HepG2 (cell line): ENCODE measurements around the gene PGRMC2. TPM values are rescaled to one million over a fixed set of nuclear protein-coding genes. Genes with fewer than 3 reads are reported as not detected.

Experiments used
- ARNTL ChIP-seq: sonication (generic); formaldehyde crosslinking; IDR thresholded peaks from 2 replicates; pipeline ENCODE4 v1.4.0; 2020; ENCODE audit warnings: mild to moderate bottlenecking, missing genetic modification reagents
- HMG20B ChIP-seq: conservative IDR thresholded peaks from 2 replicates; pipeline ENCODE4 v1.6.1; 2016; ENCODE audit warnings: missing genetic modification reagents, missing compliant biosample characterization
- KAT8 ChIP-seq: IDR thresholded peaks from 2 replicates; pipeline ENCODE4 v1.6.1; 2016; ENCODE audit warnings: missing genetic modification reagents, missing compliant biosample characterization
- KLF15 ChIP-seq: sonication (generic); formaldehyde crosslinking; IDR thresholded peaks from 2 replicates; pipeline ENCODE4 v1.8.1; 2023; ENCODE audit warnings: borderline replicate concordance, mild to moderate bottlenecking, inconsistent platforms, missing genetic modification reagents, mixed read lengths
- MBNL3 ChIP-seq: fragments of 250-450 bp; sonication (Bioruptor Pico); conservative IDR thresholded peaks from 2 replicates; pipeline ENCODE4 v1.8.0; 2022; ENCODE audit warnings: mild to moderate bottlenecking, inconsistent platforms
- MIXL1 ChIP-seq: IDR thresholded peaks from 2 replicates; pipeline ENCODE4 v1.6.1; 2016
- MTF1 ChIP-seq: sonication (generic); formaldehyde crosslinking; IDR thresholded peaks from 2 replicates; pipeline ENCODE4 v1.5.0; 2020; ENCODE audit warnings: missing genetic modification reagents
- YY1 ChIP-seq: IDR thresholded peaks from 2 replicates; pipeline ENCODE4 v1.6.1; 2011; ENCODE audit warnings: low read length, low read depth, moderate library complexity, mild to moderate bottlenecking; ENCODE audit not compliant: insufficient read depth, insufficient replicate concordance
- ZBTB3 ChIP-seq: sonication (generic); formaldehyde crosslinking; IDR thresholded peaks from 2 replicates; pipeline ENCODE4 v1.4.0; 2020; ENCODE audit warnings: low read depth, mild to moderate bottlenecking, moderate library complexity, missing genetic modification reagents, borderline replicate concordance
- ZNF20 ChIP-seq: sonication (generic); formaldehyde crosslinking; IDR thresholded peaks from 2 replicates; pipeline ENCODE4 v1.4.0; 2020; ENCODE audit warnings: mild to moderate bottlenecking, moderate library complexity, missing genetic modification reagents
- ZNF567 ChIP-seq: sonication (generic); formaldehyde crosslinking; IDR thresholded peaks from 2 replicates; pipeline ENCODE4 v1.8.1; 2023; ENCODE audit warnings: mild to moderate bottlenecking, missing genetic modification reagents, borderline replicate concordance
- ZNF569 ChIP-seq: sonication (generic); formaldehyde crosslinking; IDR thresholded peaks from 2 replicates; pipeline ENCODE4 v1.5.0; 2020; ENCODE audit warnings: mild to moderate bottlenecking, missing genetic modification reagents, moderate library complexity, borderline replicate concordance
- ZNF660 ChIP-seq: sonication (generic); formaldehyde crosslinking; IDR thresholded peaks from 2 replicates; pipeline ENCODE4 v1.5.1; 2020; ENCODE audit warnings: mild to moderate bottlenecking, low read depth, missing genetic modification reagents, borderline replicate concordance
- polyA plus RNA-seq, 8 experiments: library from polyadenylated mRNA; depleted of rRNA in 3 of 8; stranded (reverse) in 7 of 8; unstranded in 1 of 8; fragments of >200 nt; fragmentation: Illumina TruSeq in 4 of 8; extraction: Trizol in 4 of 8; gene quantifications; 2 replicates each; pipeline versions ENCODE4 v1.2.1 to v1.2.3, GENCODE V29; 2011 to 2016; ENCODE audit warnings: low read depth in 4 of 8, missing spikeins in 1 of 8, mixed read lengths in 1 of 8; ENCODE audit not compliant: insufficient read depth in 1 of 8
- total RNA-seq, 5 experiments: library from RNA; depleted of rRNA; stranded (reverse); fragments of >200 nt; fragmentation: Illumina TruSeq; extraction: Trizol; gene quantifications; 2 replicates each; pipeline ENCODE4 v1.2.3, GENCODE V29; 2016; ENCODE audit warnings: low read depth in 1 of 5
- TF ChIP-seq, protein P1 (sequence below): sonication (generic); formaldehyde crosslinking; IDR thresholded peaks from 2 replicates; pipeline ENCODE4 v1.5.1; 2020; ENCODE audit warnings: missing genetic modification reagents, mild to moderate bottlenecking, borderline replicate concordance
- TF ChIP-seq, protein P2 (sequence below): IDR thresholded peaks from 2 replicates; pipeline ENCODE4 v1.6.1; 2018; ENCODE audit warnings: missing genetic modification reagents
- TF ChIP-seq, protein P3 (sequence below): IDR thresholded peaks from 2 replicates; pipeline ENCODE4 v1.6.1; 2016
- TF ChIP-seq, protein P4 (sequence below): sonication (generic); formaldehyde crosslinking; IDR thresholded peaks from 2 replicates; pipeline ENCODE4 v1.5.1; 2020; ENCODE audit warnings: mild to moderate bottlenecking, missing genetic modification reagents, borderline replicate concordance
- TF ChIP-seq, protein P5 (sequence below): sonication (generic); formaldehyde crosslinking; IDR thresholded peaks from 2 replicates; pipeline ENCODE4 v1.8.0; 2023; ENCODE audit warnings: mild to moderate bottlenecking, missing genetic modification reagents

PGRMC2 gene
- total and polyA plus RNA-seq, 2 of the 13 experiments (the other 11 are each of a cell fraction or from before 2014, with no cell fraction given) = 16.0 to 19.8 TPM

DNA sequence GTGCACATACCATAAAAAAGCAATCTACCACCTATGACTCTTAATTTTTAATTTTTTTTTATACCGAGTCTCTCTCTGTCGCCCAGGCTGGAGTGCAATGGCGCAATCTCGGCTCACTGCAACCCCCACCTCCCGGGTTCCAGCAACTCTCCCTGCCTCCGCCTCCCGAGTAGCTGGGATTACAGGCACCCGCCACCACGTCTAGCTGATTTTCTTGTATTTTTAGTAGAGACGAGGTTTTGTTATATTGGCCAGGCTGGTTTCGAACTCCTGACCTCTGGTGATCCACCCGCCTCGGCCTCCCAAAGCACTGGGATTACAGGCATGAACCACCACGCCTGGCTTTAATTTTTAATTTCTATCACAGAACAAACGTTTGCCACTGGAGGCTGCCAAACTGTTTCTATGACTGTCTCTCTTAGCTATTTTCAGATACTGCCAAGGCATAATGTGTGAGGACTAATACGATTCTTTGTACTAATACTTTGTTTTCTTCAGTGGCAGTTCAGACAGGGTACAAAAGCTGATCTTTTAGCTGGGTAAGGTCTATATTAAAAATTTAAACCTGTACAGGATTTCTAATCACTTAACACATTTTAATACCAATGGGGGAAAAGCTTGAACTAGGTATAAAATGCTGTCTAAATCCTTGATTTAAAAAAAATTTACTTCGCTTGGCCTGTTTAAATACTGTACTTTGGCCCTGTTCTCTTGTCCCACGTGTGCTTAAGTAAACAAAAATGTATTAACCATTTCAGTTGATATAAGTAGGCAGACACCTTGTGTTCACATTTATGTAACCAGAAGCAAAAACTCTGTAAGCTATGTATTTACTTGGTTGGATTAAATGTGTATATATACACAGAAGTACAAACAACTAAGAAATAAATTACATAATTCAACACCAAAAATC is 2.3 kb downstream of the PGRMC2 start (continued):
- TF ChIP-seq MTF1 (CRISPR knock-in tag) (no peak), ZNF660 (CRISPR knock-in tag) (no peak), YY1 (no peak), ZNF20 (CRISPR knock-in tag) (no peak), ZNF569 (CRISPR knock-in tag) (no peak), ZNF567 (CRISPR knock-in tag) (no peak), KAT8 (CRISPR knock-in tag) (peak; percentile 11; the same call in 1 of the 2 replicates), ZBTB3 (no peak), HMG20B (CRISPR knock-in tag) (no peak), MIXL1 (peak; percentile 46; the same call in 1 of the 2 replicates), MBNL3 (CRISPR knock-in tag) (no peak), ARNTL (peak; percentile 61; the same call in 1 of the 2 replicates), KLF15 (CRISPR knock-in tag) (no peak)
- TF ChIP-seq, protein P1, sequence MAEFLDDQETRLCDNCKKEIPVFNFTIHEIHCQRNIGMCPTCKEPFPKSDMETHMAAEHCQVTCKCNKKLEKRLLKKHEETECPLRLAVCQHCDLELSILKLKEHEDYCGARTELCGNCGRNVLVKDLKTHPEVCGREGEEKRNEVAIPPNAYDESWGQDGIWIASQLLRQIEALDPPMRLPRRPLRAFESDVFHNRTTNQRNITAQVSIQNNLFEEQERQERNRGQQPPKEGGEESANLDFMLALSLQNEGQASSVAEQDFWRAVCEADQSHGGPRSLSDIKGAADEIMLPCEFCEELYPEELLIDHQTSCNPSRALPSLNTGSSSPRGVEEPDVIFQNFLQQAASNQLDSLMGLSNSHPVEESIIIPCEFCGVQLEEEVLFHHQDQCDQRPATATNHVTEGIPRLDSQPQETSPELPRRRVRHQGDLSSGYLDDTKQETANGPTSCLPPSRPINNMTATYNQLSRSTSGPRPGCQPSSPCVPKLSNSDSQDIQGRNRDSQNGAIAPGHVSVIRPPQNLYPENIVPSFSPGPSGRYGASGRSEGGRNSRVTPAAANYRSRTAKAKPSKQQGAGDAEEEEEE (CRISPR knock-in tag) = no peak
- TF ChIP-seq, protein P2, sequence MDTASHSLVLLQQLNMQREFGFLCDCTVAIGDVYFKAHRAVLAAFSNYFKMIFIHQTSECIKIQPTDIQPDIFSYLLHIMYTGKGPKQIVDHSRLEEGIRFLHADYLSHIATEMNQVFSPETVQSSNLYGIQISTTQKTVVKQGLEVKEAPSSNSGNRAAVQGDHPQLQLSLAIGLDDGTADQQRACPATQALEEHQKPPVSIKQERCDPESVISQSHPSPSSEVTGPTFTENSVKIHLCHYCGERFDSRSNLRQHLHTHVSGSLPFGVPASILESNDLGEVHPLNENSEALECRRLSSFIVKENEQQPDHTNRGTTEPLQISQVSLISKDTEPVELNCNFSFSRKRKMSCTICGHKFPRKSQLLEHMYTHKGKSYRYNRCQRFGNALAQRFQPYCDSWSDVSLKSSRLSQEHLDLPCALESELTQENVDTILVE (CRISPR knock-in tag) = no peak; the same call in 1 of the 2 replicates
- TF ChIP-seq, protein P3, sequence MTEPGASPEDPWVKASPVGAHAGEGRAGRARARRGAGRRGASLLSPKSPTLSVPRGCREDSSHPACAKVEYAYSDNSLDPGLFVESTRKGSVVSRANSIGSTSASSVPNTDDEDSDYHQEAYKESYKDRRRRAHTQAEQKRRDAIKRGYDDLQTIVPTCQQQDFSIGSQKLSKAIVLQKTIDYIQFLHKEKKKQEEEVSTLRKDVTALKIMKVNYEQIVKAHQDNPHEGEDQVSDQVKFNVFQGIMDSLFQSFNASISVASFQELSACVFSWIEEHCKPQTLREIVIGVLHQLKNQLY (CRISPR knock-in tag) = peak; percentile 79
- TF ChIP-seq, protein P4, sequence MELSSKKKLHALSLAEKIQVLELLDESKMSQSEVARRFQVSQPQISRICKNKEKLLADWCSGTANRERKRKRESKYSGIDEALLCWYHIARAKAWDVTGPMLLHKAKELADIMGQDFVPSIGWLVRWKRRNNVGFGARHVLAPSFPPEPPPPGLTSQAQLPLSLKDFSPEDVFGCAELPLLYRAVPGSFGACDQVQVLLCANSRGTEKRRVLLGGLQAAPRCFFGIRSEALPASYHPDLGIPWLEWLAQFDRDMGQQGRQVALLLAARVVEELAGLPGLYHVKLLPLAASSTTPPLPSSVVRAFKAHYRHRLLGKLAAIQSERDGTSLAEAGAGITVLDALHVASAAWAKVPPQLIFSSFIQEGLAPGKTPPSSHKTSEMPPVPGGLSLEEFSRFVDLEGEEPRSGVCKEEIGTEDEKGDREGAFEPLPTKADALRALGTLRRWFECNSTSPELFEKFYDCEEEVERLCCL (CRISPR knock-in tag) = no peak
- TF ChIP-seq, protein P5, sequence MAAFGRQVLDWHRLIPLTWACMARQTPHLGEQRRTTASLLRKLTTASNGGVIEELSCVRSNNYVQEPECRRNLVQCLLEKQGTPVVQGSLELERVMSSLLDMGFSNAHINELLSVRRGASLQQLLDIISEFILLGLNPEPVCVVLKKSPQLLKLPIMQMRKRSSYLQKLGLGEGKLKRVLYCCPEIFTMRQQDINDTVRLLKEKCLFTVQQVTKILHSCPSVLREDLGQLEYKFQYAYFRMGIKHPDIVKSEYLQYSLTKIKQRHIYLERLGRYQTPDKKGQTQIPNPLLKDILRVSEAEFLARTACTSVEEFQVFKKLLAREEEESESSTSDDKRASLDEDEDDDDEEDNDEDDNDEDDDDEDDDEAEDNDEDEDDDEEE = no peak
